ENCODE results near the gene MTF2.

DNA sequence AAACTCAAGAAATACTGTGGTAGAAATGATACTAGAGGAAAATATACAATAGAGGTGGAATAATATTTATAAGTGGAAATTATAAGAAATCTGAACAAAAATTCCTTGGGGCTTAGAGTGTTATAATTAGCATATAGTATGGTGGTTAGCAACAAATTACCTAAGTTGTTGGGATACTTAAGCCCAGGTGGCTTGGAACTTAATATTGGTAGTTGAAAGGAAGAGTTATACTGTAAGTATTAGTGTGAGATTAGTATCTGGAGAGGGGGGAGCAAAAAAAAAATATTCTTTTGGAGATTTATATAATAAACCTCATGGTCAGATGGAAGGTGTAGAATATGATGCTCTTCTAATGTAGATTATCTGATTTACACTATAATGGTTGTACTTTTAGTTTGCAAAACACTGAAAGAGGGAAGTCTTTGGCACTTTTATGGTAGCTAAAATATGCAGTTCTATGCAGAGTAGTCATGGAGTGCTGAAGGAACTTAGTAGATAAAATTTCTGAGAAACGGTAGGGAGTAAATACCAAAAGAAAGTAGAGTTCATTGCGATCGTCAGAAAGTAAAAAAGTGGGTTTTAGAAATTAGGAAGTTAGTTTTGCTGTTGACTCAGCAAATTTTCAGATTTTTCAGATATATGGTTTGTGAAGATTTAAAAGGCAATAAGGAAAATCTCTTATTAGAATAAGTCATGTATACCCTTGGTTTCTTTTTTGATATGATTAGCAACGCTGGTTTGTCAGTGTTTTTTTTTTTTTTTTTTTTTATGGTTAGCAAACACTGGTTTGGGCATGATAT, 45.7 kb downstream of the MTF2 start:
- TF ChIP-seq, protein P1, sequence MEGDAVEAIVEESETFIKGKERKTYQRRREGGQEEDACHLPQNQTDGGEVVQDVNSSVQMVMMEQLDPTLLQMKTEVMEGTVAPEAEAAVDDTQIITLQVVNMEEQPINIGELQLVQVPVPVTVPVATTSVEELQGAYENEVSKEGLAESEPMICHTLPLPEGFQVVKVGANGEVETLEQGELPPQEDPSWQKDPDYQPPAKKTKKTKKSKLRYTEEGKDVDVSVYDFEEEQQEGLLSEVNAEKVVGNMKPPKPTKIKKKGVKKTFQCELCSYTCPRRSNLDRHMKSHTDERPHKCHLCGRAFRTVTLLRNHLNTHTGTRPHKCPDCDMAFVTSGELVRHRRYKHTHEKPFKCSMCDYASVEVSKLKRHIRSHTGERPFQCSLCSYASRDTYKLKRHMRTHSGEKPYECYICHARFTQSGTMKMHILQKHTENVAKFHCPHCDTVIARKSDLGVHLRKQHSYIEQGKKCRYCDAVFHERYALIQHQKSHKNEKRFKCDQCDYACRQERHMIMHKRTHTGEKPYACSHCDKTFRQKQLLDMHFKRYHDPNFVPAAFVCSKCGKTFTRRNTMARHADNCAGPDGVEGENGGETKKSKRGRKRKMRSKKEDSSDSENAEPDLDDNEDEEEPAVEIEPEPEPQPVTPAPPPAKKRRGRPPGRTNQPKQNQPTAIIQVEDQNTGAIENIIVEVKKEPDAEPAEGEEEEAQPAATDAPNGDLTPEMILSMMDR (IDR thresholded peaks at IDR 0.05; ENCODE audit: insufficient read depth, low read length): no peak
- TF ChIP-seq POLR2AphosphoS5 (IDR thresholded peaks at IDR 0.05; ENCODE audit: low read depth) (no peak), GABPA (IDR thresholded peaks at IDR 0.05; ENCODE audit: low read depth) (no peak), SPI1 (IDR thresholded peaks at IDR 0.05; ENCODE audit: borderline replicate concordance, low read depth) (no peak)
- TF ChIP-seq, protein P2, sequence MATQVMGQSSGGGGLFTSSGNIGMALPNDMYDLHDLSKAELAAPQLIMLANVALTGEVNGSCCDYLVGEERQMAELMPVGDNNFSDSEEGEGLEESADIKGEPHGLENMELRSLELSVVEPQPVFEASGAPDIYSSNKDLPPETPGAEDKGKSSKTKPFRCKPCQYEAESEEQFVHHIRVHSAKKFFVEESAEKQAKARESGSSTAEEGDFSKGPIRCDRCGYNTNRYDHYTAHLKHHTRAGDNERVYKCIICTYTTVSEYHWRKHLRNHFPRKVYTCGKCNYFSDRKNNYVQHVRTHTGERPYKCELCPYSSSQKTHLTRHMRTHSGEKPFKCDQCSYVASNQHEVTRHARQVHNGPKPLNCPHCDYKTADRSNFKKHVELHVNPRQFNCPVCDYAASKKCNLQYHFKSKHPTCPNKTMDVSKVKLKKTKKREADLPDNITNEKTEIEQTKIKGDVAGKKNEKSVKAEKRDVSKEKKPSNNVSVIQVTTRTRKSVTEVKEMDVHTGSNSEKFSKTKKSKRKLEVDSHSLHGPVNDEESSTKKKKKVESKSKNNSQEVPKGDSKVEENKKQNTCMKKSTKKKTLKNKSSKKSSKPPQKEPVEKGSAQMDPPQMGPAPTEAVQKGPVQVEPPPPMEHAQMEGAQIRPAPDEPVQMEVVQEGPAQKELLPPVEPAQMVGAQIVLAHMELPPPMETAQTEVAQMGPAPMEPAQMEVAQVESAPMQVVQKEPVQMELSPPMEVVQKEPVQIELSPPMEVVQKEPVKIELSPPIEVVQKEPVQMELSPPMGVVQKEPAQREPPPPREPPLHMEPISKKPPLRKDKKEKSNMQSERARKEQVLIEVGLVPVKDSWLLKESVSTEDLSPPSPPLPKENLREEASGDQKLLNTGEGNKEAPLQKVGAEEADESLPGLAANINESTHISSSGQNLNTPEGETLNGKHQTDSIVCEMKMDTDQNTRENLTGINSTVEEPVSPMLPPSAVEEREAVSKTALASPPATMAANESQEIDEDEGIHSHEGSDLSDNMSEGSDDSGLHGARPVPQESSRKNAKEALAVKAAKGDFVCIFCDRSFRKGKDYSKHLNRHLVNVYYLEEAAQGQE (IDR thresholded peaks at IDR 0.05; ENCODE audit: insufficient replicate concordance, low read depth): no peak
